ENCODE measurements around the gene TLE3.

TLE3 gene

GRCh38 chr15:70098461-70099166 is 897 bp upstream of the TLE3 start:
- DNase-seq: peak in 1 of 2 experiments; percentile 36

- no peak for DNase-seq
Observed at GRCh38 chr15:70098153-70098460, 390 bp upstream of the TLE3 start.

GRCh38 chr15:70097063-70097320 is 725 bp downstream of the TLE3 start:
- DNase-seq: no peak

DNA sequence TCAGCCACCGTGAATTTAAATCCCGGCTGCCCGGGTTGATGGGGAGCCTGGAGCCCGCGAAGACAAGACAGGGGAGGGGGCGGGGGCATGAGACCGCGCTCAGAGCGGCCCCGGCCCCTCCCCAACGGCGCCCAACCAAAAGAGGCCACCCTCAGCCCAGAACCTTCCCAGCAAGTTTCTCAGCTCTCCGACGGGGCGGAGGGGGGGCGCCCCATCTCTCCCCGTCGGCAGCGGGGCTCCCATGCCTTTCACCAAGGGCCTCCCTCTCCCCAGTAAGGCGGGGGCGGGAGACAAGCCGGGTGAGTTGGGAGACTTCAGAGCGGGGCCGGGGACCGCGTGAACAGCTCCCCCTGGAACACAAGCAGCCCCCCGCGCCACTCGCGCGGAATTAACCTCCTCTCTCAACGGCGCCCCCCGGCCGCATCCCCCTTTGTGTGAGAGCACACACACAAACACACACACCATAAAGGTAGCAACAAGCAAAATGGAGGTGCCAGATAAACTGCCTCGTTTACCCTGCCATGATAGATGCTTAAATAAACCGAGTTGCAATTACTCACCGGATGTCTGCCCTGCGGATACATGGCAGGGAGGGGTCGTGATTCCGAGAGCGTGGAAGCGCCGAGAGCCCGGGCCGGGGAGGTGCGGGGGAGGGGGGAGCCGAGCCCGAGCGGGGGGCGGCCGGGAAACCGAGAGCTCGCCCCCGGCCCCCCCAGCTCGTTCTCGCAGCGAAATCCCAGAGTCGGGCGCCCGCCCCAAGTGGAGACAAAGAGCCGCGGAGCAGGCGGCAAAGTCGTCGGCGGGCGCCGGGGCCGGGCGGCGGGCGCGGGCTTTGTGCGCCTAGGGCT is 1.3 kb downstream of the TLE3 start:
- DNase-seq: no peak

- DNase-seq: no peak
Observed at GRCh38 chr15:70095408-70096214, 2.1 kb downstream of the TLE3 start.

GRCh38 chr15:70094690-70095311 is 2.9 kb downstream of the TLE3 start:
- DNase-seq: no peak

DNA sequence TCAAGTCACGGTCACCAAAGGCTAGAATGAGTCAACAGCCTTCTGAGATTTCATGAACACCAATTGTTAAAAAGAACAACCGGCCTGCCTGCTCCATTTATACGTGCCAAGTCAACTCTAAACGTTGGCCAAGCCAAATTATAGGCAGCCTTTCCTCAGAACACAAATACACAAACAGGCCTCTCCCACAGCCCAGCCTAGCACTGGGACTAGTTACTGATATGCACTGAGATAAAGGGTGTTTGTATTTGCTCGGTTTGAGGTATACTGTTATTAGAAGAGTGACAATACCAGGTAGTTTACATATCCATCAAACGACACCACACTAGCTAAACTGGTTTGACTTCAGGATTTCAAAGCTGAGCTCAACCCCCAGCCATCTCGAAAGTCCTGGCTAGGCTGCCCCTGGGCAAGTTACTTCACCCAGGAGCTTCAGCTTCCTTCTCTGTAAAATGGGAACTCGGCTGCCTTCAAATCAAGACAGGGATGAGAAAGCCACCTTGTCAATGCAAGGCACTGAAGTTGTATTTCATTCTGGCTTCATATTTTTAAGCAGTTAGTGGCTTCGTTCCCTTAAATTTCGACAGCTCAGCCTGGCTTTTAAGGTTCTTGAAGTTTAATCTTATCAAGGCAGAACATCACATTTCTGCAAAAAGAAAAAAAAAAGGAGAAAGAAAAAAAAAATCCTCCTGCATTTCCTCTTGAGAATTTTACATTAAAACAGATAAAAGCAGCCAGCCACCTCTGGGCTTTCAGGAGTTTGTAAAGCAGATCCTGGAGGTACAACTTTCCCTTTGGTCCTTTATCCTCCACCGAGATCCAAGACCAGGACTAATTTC is 4.0 kb downstream of the TLE3 start:
- no peak for DNase-seq

DNA sequence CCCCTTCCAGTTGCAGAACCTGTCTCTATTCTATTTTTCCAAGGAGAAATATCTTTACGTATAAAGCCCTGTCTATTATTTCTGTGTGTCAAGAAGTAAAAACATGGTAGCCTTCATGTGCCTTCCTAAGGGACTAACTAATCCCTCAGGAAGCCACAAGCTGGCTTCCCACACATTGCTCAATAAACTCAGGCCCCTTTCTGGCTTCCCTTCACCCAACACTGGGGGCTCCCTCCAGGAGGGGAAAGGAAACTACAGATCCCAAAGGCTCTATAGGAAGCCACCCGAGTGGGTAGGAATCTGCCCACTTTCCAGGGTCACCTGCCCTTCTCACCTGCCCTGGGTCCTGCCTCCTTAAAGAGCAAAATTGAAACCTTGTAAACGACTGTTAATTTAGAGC is 4.6 kb downstream of the TLE3 start:
- no peak for DNase-seq

DNA sequence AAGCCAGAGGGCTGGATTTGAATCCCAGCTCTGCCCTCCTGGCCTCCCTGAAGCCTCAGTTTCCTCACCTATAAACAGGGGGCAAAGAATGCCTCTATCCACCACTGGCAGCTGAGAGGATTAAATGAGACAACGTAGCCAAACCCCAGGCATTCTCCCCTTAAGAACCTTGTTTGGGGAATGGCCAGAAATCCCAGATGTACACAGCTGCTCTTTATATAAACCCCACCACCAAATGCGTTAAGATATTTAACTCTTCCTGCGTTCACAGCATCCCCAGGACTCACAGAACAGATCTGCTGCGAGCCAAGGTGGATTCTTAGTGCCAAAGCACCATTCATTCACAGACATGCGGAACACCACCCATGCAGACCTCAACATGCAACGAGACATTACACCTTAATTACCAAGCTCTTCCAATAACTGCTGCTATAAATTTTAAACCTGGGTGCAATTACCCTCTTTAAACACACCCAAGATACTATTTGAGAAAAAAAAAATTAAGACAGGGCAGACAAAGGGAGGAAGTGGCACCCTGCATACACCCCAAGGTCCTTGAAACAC is 5.2 kb downstream of the TLE3 start:
- DNase-seq: no peak

DNA sequence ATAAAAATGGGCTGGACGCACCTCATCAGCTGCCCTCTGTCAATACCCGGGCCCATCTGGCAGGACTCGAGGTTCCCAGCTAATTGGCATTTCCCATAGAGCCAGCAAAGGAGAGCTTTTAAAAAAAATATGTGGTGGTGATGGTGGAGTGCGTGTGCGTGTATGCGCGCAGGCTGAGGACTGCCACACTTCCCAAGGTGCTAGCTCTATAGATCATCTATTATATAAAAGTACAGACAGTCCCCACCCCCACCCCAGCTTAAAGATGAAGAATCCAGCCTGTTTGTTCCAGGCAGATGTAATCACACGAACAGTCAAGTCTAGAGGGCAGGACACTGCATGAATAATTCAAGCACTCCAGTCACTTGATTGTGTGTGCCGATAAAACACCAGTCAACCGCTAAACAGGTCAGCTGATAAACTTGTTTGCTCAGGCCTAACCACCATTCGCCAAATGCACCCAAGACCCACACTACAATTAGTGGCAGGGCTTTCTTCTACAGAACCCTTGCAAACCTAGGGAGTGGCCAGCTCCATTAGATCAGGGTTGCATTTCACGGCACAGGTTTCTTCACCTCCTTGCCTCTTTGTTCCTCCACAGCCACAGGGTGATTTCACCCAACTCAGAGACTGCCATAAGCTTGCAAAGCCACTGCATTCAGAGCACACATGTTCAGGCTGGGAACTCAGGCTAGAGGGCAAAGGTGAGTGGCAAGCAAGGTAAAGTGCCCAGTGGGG is 5.8 kb downstream of the TLE3 start:
- DNase-seq: no peak

DNA sequence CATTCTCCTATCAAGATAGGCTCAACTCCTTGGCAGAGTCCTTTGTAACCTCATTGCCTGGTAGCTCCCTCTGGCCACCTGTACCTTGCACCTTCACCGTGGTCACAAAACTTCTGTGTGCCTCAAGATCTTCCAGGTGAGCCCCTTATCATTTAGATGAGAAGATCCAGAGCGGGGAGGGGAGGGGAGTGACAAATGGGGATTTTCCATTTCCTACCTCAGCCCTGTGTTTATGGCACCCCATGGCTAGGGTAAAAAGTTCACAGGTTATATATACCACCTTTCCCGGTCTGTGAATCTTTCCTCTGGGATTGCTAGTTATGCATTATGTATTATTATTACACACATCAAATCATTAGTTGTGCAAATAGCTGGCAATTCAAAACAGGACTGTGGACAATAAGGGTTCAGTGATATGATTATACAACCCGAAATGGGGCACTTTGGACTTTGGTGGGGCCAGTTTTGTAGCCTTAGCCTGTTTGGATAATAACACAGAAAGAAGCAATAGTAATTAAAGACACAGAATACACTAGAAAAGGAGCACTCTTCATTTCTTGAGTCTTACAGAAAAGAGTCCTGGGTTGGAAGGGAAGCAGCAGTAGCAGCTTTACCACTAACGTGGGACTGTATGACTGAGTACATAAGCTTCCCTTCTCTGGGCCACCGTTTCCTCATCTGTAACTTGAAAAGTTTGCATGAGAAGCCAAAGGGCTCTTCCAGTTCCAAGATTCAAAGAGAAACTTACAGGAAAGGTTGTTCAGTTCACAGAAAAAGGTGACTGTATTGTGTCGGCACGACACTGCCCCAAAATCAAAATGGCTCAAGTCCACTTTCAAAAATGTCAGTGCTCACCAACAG is 7.1 kb downstream of the TLE3 start:
- DNase-seq: no peak

DNA sequence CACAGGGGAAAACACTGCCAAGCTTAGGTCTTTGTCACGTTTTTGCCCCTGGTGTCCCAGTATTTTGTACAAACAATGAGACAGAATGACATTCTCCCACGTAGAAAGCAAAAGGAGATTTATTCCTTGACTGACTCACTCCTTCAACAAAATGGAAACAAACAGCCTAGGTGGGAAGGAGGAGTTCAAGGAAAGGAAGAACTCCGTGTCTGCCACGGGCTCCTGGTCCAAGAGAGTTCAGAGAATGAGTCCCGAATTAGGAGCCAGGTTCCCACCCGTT is 8.1 kb downstream of the TLE3 start:
- no peak for DNase-seq

DNA sequence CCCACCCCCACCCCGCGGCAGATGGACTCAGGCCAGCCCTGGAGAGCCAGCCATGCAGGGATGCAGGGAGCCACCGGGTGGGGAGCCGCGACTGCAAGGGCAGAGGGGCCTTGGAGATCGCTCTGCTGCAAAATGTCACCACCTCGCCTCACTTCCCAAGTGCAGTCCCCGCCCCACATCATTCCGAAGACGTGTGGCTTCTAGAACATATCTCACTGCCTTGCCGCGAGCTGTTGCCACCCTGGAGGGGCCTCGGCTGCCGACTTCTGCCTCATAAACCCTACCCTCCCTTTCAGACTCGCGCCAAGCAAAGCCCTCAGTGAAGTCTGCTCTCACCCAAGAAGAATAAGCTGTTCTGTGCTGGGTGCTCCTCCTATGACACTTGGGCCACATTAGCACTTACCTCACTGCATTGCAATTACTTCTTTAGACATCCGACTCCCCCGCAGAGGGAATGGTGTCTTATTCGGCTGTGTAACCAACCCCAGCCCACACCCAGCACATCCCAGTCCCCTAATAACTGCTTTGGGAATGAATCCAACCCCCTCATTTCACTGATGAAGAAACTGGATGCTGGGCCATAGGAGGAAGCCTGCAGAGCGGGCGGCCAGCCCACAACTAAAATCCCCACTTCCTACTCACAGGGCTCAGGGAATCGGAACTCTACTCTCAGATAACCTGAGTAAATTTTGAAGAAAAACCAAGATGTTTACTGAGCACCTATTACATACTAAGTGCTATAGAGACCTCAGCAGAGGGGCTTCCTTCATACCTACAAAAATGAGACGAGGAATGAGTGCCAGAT is 8.6 kb downstream of the TLE3 start:
- DNase-seq: no peak

DNA sequence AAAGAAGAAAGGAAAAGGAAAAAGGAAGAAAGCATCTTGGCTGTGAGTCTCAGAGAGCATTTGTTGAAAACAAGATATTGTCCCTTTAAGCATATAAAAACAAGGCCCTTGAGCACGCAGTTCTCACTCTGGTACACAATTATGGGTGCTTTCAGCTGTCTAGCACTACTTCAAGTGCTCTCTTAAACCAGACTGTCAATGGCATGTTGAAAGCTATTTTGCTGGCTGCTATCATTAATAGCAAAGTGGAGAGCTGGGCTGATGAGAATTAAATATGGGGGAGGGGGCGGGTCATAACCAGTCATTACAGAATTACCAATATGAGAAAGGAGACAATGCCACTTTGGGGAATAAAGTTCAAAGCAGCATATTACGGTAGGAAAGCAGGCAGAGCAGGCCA is 9.3 kb downstream of the TLE3 start:
- DNase-seq: no peak

GRCh38 chr15:70087708-70088352 is 9.9 kb downstream of the TLE3 start:
- DNase-seq: no peak

DNA sequence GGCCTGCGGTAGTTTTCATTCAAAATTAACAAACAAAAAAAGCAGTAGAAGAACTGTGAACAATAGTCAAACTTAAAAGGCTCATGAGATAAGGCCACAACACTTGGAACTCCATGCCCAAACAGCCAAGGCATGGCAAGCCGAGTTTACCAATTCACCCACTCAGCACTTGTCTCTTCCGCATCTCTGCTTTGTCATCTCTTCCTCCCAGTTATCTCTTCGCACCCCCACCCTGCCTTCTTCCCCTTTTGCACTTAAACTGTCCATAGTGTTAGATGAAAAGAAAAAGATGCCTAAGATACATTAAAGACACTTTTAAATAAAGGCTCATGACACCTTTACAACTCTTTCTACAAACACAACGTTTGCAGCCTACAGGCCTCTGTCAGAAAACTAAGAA is 11.1 kb downstream of the TLE3 start:
- no peak for DNase-seq

DNA sequence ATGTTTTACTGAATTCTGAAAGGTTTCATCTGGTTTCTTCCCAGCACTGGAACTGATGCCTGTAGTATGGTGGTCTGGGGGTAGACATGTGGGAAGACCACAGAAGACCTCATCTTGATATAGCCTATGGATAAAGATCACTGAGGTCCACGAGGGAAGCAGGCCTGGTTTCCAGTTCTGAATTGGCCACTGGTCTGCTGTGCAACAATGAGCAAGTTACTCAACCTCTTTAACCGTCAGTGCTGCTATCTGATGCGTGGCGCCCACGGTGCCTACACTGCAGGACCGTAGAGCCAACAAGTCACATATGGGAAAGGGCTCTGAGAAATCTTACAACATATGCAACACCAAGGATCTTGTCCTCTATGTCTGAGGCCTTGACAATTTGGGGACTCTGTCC is 13.3 kb downstream of the TLE3 start:
- no peak for DNase-seq

- no peak for DNase-seq
Observed at GRCh38 chr15:70083946-70084345, 13.8 kb downstream of the TLE3 start.

- no peak for DNase-seq
Observed at GRCh38 chr15:70083418-70083817, 14.3 kb downstream of the TLE3 start.
